ENCODE measurements around the gene ERC2. TPM values are rescaled to one million over a fixed set of nuclear protein-coding genes. Genes with fewer than 3 reads are reported as not detected.

Gene ERC2
- total RNA-seq, 2 donors from 2014 or later = 1.2 TPM; not detected in 1

- DNase-seq (ENCODE audit: low spot score) = no peak
- H3K27me3 ChIP-seq (replicated peaks; ENCODE audit: insufficient read depth) = no peaks in the 10 kb centered on the region
- no peaks in the 10 kb centered on the region for H3K9me3 ChIP-seq
- H3K4me3 ChIP-seq = no peak overlapping the region
- no peaks in the 10 kb centered on the region for H3K36me3 ChIP-seq
- no peaks in the 10 kb centered on the region for H3K4me1 ChIP-seq (ENCODE audit: control insufficient read depth in 1 of 2, low read depth in 2 of 2)
- TF ChIP-seq CTCF (IDR thresholded peaks at IDR 0.05) = no peak
- no peak overlapping the region for H3K27ac ChIP-seq
- ATAC-seq (ENCODE audit: insufficient number of reproducible peaks, low FRiP score, low read depth) = no peak
Observed at GRCh38 chr3:55875113-55875512, 593.2 kb downstream of the ERC2 start.

- Histone ChIP-seq H3K36me3 (no peaks in the 10 kb centered on the region), H3K27ac (no peak overlapping the region), H3K27me3 (replicated peaks; ENCODE audit: insufficient read depth) (no peaks in the 10 kb centered on the region), H3K9me3 (no peaks in the 10 kb centered on the region), H3K4me3 (no peak overlapping the region), H3K4me1 (ENCODE audit: control insufficient read depth in 1 of 2, low read depth in 2 of 2) (no peaks in the 10 kb centered on the region)
- TF ChIP-seq CTCF (IDR thresholded peaks at IDR 0.05) = no peak
- ATAC-seq (ENCODE audit: insufficient number of reproducible peaks, low FRiP score, low read depth) (no peak), DNase-seq (ENCODE audit: low spot score) (no peak)
Observed at GRCh38 chr3:55873523-55874254, 594.6 kb downstream of the ERC2 start.

GRCh38 chr3:55870594-55870993 lies 597.7 kb downstream of the ERC2 start:
- no peak for TF ChIP-seq CTCF (IDR thresholded peaks at IDR 0.05)
- H3K4me3 ChIP-seq = no peak overlapping the region
- no peaks in the 10 kb centered on the region for H3K9me3 ChIP-seq
- no peaks in the 10 kb centered on the region for H3K4me1 ChIP-seq (ENCODE audit: control insufficient read depth in 1 of 2, low read depth in 2 of 2)
- H3K27me3 ChIP-seq (replicated peaks; ENCODE audit: insufficient read depth) = no peaks in the 10 kb centered on the region
- no peak overlapping the region for H3K27ac ChIP-seq
- ATAC-seq (ENCODE audit: insufficient number of reproducible peaks, low FRiP score, low read depth) (no peak), DNase-seq (ENCODE audit: low spot score) (no peak)
- H3K36me3 ChIP-seq = no peaks in the 10 kb centered on the region

- no peak for TF ChIP-seq CTCF (IDR thresholded peaks at IDR 0.05)
- Histone ChIP-seq H3K27ac (no peak overlapping the region), H3K36me3 (no peaks in the 10 kb centered on the region), H3K27me3 (replicated peaks; ENCODE audit: insufficient read depth) (no peaks in the 10 kb centered on the region), H3K9me3 (no peaks in the 10 kb centered on the region), H3K4me3 (no peak overlapping the region), H3K4me1 (ENCODE audit: control insufficient read depth in 1 of 2, low read depth in 2 of 2) (no peaks in the 10 kb centered on the region)
- DNase-seq (ENCODE audit: low spot score) (no peak), ATAC-seq (ENCODE audit: insufficient number of reproducible peaks, low FRiP score, low read depth) (no peak)
Observed at GRCh38 chr3:55868347-55868746, 599.9 kb downstream of the ERC2 start.

GRCh38 chr3:55863028-55863427 lies 605.2 kb downstream of the ERC2 start:
- no peak for TF ChIP-seq CTCF (IDR thresholded peaks at IDR 0.05)
- ATAC-seq (ENCODE audit: insufficient number of reproducible peaks, low FRiP score, low read depth) = no peak
- no peaks in the 10 kb centered on the region for H3K4me1 ChIP-seq (ENCODE audit: control insufficient read depth in 1 of 2, low read depth in 2 of 2)

More at GRCh38 chr3:55863028-55863427, 605.2 kb downstream of the ERC2 start:
- no peaks in the 10 kb centered on the region for H3K9me3 ChIP-seq
- H3K27ac ChIP-seq = no peak overlapping the region
- no peak overlapping the region for H3K4me3 ChIP-seq
- H3K36me3 ChIP-seq = no peaks in the 10 kb centered on the region
- no peaks in the 10 kb centered on the region for H3K27me3 ChIP-seq (replicated peaks; ENCODE audit: insufficient read depth)
- DNase-seq (ENCODE audit: low spot score) = no peak
